ENCODE measurements around the gene ACER3.

DNA sequence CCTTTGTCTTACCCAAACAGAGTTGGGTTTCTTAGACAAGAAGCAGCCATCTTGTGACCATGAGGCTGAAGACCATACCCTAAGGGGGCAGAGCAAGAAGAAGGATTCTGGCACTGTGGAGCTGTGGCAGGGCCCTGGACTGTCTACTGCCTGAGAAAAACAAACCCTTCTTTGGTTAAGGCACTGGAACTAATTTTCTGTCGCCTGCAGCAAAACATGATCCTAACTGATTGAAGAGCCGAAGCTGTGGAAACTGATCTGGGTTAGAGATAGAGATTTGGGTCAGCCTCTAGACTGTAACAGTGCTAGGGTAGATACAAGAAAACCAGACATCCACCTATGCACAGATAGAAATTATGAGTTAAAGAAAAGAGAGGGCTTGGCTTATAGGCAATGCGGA, 11.3 kb upstream of the ACER3 start:
- TF ChIP-seq SP1 (IDR thresholded peaks at IDR 0.05) = no peak
- no peak for TF ChIP-seq FOXK2 (IDR thresholded peaks at IDR 0.05)
- TF ChIP-seq BHLHE40 (IDR thresholded peaks at IDR 0.05; ENCODE audit: borderline replicate concordance) = no peak
- TF ChIP-seq, protein P1, sequence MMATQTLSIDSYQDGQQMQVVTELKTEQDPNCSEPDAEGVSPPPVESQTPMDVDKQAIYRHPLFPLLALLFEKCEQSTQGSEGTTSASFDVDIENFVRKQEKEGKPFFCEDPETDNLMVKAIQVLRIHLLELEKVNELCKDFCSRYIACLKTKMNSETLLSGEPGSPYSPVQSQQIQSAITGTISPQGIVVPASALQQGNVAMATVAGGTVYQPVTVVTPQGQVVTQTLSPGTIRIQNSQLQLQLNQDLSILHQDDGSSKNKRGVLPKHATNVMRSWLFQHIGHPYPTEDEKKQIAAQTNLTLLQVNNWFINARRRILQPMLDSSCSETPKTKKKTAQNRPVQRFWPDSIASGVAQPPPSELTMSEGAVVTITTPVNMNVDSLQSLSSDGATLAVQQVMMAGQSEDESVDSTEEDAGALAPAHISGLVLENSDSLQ (IDR thresholded peaks at IDR 0.05) = no peak
- TF ChIP-seq ELF4 (IDR thresholded peaks at IDR 0.05) = no peak
- no peak for TF ChIP-seq SUZ12 (IDR thresholded peaks at IDR 0.05)
- no peak for TF ChIP-seq NFRKB (IDR thresholded peaks at IDR 0.05)
- TF ChIP-seq FOXM1 (IDR thresholded peaks at IDR 0.05; ENCODE audit: borderline replicate concordance) = no peak
- TF ChIP-seq ARNT (IDR thresholded peaks at IDR 0.05) = no peak
- no peak for TF ChIP-seq FOXA1 (IDR thresholded peaks at IDR 0.05)
- no peak for TF ChIP-seq ZNF384 (IDR thresholded peaks at IDR 0.05)

Data from HEK293T (cell line).